NOMO-1 treated with dmso at 0.1 percent for 144 hours (cell line): Measurements from ENCODE around the gene MAD1L1.
"Not testable (repeated sequence)": the region's sequence is repeated elsewhere in the genome, so short reads cannot be mapped to it uniquely, and the experiment has no call there.

ENCODE experiments used
- DNase-seq: peaks from one replicate; lab custom pipeline; 2025; ENCODE audit not compliant: unreplicated experiment; lab: John Stamatoyannopoulos, UW

MAD1L1 gene

GRCh38 chr7:2006921-2007381 is 225.8 kb downstream of the MAD1L1 start:
- no peak for DNase-seq

DNA sequence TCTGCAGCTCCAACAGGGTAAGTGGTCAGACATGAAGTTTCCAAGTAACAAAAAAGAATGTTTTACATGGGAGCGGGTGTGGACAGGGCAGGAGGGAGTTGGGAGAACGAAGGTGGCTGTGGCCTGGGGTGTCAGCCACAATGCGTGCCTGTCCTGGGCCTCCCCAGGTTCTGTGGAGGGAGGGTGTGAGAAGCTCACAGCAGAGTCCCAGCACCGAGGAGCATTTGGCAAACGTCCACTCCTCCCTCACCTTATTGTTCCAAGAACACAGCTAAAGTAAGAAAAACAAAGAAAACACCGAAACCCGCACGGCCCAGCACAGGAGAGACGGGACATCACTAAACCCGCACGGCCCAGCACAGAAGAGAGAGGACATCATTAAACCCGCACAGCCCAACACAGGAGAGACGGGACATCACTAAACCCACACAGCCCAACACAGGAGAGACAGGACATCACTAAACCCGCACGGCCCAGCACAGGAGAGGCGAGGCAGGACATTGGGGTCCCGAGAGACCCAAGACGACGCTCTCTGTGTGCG is 226.4 kb downstream of the MAD1L1 start:
- DNase-seq = no peak

- no peak for DNase-seq
These were observed 227.0 kb downstream of the MAD1L1 start for GRCh38 chr7:2005786-2006185.

DNA sequence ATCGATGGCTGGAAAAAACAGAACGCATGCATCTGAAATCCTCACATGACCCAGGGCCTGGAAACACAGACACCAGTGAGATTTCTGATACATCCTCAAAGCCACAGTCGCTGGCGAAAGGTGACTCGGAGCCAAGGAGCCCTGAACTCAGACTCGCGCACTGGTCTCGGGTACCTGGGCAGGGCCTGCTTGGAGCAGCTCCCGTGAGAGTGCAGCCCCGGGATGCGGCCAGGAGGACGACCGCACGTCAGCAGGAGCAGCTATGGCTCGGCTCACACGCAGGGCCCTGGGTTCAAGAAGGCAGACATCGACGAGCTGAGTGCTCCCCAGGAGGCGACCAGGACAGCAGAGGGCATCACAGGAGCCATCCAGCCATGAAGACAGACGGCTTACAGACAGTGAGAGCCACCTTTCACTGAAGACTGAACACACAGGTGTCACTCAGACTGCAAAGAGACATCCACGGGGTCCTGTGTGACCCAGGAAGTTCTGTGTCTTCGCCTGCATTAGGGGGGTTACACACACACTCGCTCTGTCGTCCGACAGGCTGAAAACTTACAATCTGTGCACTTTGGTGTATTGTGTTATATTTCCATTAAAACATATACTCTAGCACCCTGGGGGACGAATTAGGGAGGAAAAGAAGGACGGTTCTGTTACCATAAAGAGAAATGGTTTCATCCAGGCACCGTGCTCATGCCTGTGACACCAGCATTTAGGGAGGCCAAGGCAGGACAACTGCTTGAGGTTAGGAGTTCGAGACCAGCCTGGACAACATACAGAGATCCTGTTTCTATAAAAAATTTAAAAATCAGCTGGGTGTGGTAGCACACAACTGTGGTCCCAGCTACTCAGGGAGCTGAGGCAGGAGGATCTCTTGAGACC is 227.7 kb downstream of the MAD1L1 start:
- DNase-seq = no peak

GRCh38 chr7:2003931-2004812 is 228.6 kb downstream of the MAD1L1 start:
- DNase-seq = no peak

DNA sequence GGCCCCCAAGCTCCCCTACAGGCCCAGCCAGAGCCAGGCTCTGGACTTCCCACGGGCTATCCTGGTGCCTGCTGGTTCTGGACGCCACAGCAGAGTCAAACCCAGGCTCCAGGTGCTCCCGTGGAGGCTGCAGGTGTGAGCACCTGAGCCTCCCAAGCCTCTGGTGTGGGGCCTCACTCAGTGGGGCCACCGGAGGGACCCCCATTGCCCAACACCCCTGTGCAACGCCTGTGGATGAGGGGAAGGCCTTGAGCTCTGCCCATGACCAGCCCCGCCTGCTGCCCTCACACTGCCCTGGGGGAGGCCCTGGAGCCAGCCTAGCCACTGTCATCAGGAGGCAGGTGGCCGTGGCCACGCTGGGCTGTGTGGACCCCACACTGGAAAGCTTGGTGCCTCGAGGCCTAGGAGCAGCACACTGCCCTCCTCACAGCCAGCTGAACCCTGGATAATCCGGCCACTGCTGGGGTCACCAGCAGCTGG is 229.3 kb downstream of the MAD1L1 start:
- no peak for DNase-seq

DNA sequence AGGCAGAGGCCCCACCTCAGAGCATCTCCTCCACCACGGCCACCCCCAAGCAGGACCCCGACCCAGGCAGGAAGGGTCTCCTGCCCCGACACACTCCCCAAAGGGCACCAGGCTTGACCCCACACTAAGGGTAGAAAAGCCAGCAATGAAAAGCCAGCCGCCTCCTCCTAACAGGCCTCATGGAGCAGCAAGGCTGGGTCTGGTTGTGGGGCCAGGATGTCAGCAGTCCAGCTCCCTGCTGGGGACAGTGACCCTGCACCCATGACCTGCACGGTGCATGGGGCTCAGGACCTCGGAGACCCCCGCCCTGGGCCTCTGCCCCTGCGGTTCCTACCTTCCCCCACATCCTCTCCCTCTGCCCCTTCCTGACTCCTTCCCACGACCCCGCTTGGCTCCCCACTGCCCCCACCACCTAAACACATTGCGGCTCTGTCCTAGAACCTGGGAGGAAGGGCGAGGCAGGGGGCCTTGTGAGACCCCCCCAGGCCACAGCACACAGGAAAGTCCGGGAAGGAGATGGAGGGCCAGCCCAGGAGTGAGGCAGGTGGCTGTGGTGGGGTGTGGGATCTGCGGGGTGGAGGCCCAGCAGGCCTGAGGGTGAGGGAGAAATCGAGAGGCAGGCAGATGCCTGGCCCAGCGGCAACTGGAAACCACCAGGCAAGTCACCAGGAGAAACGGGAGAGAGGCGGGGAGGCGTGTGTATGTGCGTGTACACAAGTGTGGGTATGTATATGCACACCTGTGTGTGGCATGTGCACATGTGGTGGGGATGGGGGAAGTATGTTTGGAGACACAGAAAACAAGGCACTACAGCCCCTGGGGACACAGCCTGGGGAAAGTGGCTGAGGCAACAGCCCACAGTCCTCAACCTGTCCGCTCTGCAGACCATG is 229.9 kb downstream of the MAD1L1 start:
- no peak for DNase-seq

DNA sequence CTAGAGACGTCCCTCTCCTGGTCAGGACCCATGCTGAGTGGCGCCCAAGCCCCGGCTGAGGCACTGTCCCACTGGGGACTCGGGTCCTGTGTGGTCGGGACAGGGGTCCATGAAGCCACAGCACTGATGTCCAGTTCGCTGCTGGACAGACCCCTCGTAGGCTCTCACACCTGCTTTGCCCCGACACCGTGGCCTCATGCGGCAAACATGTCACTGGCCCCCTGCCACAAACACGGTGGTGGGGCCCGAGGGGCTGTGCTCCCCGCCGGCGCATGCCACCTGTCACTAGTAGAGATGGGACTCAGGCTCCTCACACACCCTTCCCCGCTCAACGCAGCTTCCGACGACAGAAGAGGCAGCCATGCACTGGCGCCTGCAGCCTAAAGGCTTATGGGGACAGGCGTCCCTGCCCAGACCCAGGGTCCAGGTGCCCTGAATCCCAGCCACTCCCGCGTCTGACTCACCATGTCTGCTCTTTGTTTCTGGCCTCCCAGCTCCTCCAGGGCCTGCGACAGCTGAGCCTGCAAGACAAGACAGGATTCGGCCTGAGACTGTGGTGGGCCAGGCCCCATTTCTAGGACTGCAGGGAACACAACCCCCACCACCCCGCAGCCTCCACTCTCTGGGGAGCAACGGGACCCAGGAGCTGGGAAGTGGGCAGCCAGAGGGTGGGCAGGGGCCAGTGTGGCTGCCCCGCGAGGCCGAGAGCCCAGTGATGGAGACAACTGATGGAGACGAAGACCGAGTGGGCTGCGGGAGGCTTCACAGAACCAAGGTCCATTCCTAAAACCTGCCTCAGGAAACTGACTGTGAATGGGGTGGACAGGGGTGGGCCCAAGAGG is 230.9 kb downstream of the MAD1L1 start:
- no peak for DNase-seq

DNA sequence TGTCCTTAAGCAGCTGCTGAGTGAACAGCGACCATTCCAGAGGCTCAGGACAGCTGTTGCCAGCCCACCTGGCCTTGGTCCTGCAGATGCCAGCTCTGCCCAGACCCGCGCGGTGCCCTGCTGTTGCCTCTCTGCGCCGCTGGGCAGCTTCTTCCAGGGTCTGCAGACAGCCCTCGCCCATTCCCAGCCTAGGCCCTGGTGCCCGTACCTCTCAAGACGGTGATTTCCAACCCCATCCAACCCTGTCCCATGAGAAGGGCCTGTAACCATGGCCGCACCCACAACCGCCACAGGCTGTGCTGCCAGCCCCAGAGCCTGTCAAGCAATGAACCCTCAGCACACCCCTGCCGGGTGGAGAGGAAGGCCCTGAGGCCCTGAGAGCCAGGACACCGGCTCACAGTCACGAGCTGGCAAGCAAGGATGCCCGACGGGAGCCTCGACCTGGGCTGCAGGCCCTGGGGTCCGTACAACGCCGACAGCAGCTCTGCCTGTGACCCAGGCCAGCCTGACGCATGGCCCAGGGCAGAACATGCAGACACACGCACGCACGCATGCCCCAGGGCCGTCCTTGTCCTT is 231.9 kb downstream of the MAD1L1 start:
- DNase-seq = no peak

DNA sequence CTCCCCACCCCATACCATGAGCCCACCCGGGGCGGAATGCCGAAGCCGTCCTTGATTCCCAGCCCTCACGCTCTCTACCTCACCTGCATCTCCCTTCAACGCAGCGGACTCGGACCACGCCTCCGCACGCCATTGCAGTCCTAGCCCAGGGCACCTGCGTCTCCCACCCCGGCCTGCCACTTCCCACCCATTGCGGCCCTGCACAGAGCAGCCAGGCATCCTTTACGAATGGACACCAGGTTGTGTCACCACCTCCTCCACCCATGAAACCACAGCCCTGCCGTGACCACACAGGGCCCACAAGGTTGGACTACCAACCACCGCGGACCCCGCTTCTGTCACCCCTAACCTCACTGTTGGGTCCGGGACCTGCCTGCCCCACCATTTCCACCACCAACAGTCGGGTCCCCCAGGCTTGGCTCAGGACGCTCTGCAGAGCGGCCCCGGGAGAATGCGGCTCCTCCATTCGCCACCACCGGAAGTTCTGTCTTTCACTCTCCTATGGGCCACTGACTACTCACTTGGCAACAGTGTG is 232.5 kb downstream of the MAD1L1 start:
- no peak for DNase-seq

GRCh38 chr7:1999278-1999984 is 233.3 kb downstream of the MAD1L1 start:
- no peak for DNase-seq

DNA sequence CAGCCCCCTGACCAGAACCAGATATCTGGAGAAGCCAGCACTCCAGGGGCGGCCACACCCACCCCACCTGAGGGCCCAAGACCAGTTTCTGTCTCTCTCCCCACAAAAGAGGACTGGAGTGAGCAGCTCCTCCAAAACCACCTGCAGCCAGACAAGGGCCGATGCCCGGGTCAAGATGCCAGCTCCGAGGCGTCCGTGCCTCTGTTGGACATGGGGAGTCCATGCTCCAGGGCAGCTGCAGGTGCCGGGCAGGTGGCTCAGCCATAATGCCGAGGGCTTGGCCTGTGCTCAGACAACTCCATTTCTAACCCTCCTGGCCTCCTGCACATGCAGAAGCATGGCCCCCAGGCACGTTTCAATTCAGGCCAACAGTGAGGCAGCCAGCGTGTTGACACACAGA is 234.6 kb downstream of the MAD1L1 start:
- no peak for DNase-seq

GRCh38 chr7:1997537-1998076 is 235.1 kb downstream of the MAD1L1 start:
- DNase-seq = no peak

DNA sequence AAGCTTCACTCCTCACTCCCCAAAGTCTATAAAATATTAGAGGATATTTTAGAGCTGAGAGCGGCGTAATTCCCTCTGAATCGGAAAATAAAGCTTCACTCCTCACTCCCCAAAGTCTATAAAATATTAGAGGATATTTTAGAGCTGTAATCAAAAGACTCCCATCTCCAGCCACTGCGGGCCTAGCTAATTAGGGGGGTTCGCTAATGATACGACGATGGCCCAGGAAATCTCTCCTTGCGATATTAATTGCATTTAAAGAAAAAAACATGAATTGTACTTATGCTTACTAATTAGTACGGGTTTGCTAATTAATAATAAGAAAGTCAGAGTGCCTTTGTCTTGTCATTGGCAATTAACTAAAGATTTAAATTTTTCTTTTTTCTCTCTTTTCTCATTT is 235.9 kb downstream of the MAD1L1 start:
- no peak for DNase-seq

DNA sequence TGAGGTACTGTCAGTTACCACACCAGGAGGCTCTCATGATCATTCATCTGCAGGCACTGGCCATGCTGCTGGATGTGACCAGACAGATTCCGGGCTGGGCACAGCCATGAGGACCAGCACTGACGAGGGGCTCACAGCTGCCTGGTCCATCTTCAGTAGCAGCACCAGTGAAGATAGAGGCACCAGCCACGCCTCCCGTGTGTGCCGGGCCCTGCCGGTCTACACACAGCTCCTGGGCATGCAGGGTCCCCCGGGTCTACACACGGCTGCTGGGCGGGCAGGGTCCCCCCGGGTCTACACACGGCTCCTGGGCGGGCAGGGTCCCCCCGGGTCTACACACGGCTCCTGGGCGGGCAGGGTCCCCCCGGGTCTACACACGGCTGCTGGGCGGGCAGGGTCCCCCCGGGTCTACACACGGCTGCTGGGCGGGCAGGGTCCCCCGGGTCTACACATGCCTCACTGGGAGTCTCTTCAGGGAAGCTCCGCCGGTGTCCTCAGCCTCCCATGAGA is 236.8 kb downstream of the MAD1L1 start:
- DNase-seq = not testable (repeated sequence)

GRCh38 chr7:1995426-1995825 is 237.3 kb downstream of the MAD1L1 start:
- no peak for DNase-seq

GRCh38 chr7:1994931-1995330 is 237.8 kb downstream of the MAD1L1 start:
- DNase-seq = no peak
